Measurements from ENCODE around the gene CELF6.

Gene CELF6

DNA sequence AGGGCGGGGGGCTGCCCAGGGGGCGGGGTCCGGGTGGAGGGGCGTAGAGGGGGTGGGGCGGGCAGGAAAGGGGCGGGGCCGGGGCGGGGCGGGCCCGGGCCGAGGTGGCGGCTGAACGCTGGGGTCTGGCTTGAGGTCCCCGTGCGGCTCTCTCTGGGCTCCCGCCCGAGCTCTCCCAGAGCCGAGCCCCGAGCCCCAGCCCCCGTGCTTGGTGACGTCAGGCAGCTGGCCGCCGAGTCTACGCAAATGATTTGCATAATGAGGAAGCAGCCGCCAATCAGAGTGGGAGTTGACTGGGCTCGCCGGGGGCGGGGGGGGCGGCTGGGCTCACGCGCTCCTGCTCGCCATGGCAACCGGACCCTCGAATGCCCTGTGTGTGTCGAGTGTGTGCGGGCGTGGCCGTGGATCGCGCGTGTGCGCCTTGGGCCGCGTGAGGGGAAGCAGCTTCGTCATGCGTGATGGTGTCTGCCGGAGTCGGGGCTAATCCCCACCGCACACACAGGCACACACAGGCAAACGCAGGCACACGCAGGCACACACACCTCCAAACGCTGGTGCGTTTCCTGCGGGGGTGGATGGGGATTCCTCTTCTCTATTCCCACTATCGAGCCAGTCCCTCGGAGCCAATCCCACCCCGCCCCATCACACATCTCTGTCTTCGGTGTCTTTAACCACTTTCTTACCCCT lies at the start of gene CELF6:
Gene CELF6, minus strand, starts transcription at position 173 of the 687 bp plus-strand sequence. CDS start 283 bp downstream, outside the sequence.
- peak; percentile 56 for DNase-seq

DNA sequence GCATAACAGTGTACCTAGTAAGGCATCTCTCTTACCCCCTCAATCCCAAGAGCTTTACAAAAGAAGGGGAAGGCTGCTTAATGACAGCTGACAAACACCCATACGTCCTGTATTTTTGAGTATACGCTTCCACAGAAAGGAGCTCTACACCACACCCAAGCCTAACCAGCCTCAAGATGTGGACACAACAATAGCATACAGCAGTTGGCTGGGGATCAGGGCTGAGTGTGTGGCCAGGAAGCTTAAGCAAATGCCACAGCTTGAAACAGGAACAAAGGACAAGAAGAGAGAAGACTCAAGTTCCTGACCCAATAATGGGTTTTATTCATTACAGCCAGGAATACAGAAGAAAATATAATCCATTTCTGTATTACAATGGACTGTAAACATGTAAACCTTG lies 48.9 kb upstream of the CELF6 start:
- DNase-seq = no peak

DNA sequence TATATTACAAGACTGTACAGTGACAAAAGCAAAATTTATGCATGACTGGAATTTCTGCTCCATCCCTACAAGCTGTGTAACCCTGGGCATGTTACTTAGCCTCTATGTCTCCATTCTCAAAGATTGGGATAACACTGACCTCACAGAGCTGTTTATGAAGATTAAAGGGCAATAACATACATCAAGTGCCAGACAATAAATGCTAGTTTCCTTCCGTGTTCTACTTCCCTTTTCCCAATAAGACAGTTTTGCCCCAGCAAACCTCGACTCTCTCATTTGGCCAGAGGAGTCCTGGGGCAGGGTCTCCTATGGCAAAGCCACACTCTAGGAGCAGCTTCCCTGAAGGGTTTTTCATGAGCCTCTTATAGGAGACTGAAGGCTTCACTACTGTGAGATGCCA lies 48.4 kb upstream of the CELF6 start:
- no peak for DNase-seq

DNA sequence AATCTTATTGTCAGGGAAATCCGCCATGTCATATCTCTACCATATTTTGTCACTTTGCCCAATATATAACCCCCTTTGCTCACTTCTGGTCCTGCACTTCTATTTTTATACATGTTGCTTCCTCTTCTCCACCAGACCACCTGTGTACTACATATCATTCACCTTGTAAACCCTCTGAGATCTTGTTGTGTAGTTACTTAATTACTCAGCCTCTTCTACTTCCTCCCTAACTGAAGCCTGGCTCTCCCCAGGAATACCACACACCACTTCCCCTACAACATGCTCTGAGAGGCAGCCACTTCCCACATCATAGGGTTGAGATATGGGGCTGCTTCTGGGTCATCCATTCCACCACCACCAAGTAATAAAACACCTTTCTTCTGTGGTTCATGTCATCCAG lies 45.9 kb upstream of the CELF6 start:
- DNase-seq = peak; percentile 77

DNA sequence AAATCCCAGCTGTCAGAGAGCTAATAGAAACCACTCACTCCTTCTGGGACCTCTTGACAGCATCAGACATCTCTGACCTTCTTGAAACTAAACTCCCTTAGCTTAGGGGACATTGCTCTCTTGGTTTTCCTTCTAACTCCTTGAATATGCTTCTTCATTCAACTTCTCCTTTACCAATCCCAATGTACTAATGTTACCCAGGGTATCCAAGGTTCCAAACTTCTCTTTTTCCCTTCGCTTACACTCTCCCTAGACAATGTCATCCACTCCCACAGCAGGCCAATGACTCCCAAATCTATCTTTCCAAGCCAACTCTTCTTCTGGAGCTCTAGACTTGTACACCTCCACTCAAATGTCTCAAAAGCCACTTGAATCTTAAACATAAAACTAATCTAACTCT lies 41.2 kb upstream of the CELF6 start:
- no peak for DNase-seq

DNA sequence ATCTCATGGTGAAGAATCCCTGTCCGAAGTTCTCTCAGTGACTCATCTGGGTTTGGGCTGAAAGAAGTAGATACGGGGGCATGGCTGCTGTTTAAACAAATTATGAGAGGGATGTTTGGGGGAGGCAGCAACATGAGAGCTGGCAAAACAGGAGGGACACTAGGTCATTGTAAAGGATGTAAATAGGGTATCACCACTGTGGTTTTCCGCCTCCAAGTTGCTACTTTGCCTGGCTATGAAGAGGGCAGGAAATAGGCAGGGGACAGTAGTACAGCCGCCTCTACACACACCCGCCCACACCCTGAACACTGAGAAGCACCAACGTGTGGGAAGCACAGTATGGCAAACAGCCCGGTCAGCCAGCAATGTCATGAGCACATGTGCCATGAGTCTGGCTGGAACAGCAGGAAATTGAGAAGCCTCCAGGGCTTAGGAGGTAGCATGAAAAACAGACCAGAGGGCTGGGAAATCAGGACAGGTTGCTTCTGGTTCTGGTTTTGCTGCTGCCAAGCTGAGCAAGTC lies 38.8 kb upstream of the CELF6 start:
- no peak for DNase-seq

DNA sequence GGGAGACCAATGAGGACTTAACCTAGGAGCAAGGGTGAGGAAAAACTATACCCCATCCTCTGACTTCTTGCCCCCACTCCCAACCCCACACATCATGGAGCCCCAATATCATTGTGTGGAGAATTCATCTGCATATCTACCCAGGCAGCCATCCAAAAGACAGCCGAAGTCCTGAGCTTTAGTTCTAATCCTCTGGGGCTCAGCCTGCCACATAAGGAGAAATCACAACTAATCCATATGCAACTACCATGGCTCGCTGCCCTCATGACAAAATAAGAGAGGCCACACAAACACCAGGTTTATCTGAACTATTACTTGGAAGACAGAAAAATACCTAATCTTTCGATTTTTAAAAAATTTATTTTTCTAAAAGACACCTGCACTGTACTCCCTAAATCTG lies 38.2 kb upstream of the CELF6 start:
- DNase-seq = no peak

DNA sequence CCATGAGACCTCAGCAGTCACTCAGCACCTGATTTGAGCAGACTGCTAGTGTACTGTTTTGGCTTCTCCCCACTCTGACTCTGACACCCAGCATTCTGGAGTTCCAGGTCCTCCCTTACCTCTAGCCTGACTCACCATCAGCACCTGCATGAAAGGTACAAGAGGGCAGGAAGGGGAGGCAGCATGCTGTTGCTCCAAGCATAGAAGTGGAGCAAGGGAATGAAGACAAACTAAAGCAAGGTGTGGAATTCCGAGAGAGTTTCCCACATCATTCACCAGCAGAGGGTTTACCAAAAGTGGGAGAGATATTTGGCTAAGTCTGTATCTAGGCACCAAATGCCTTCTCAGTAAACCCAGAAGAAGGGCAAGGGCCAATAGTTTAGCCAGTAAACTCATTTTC lies 34.5 kb upstream of the CELF6 start:
- no peak for DNase-seq

DNA sequence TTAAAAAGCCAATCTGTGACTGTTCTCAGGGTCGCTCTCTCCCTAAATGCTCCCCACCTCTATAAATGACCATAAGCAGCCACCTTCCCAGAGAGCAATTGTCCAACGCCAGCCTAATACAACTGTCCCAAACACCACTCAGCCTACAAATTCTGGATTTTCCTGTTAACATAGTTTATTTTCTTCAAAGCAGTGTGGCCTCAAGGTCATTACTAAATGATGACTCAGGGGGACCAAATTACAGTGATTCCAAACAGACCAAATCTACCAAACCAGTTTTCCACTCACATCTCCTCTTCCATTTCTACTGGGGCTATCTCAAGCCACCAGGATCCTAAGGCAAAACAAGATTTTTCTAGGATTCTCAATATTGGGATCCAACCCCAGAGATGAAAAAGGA lies 33.3 kb upstream of the CELF6 start:
- no peak for DNase-seq

DNA sequence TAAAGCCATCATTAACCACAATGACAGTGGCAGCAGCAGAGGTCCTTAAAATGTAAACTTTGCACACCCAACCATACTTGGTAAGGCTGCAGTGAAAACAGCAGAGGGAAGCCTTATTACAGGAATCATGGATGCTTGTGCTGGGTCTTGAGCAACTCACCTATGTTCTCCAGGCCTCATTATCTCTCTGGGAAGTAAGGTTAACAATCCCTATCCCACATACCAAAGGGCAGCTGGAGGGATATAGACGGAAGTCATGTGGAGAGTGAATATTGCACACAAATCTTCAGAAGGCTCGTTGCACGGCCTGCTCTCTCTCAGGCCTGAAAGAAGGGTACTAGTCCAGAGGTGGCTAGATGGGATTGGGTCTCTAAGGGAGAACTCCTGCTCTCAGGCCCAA lies 25.8 kb upstream of the CELF6 start:
- no peak for DNase-seq

DNA sequence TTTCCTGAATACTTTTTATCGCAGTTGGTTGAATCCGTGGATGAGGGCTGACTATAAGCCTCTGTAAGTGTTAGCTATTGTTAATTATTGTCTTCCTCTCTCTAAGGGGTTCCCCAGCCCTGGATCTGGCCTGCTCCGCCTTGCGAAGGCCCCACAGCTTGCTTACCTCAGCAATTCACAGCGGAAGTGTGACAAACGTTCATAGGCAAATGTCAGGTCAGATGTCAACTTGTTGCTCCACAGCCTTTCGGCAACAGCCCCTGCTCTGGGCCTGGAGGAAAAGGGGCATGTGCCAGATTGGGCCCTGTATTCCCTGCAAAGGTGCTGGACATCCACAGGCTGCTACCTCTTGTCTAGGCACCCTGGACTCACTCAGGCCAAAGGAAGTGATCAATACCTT lies 25.3 kb upstream of the CELF6 start:
- no peak for DNase-seq

DNA sequence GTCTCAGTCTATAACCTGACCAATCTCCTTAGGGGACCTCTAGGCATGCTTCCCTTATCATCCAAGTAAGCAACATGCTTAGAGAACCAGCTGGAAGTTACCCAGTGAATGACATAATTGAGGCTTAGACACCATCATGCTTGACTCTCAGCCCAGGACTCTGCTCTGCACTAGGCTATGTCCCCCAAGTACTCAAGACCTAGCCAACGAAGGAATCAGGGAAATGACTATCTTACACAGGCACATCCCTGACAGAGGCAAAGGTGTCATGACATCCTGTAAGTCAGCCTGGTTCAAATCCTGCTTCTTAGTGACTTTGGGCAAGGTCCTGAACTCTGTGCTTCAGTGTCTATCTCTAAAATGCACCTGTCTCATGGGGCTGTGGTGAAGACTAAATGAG lies 24.6 kb upstream of the CELF6 start:
- DNase-seq = no peak

DNA sequence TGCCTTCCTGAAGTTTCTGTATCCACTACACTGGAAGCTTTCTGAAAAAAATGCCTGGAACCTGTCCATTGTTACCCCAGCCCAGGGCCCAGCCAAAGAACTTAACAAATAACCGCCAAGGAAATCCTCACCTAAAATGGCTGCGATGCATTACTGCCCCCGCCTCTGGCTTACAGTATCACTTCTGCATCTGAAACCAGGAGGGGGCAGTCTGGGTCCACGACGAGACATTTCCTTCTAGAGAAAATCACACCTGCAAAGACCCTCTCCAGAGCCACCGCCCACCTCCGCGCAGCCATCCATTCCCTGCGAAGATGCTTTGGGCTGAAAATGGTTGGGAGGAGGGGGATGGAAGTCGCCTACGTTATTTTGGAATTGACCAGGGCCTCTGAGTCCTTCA lies 22.4 kb upstream of the CELF6 start:
- DNase-seq = peak; percentile 22

DNA sequence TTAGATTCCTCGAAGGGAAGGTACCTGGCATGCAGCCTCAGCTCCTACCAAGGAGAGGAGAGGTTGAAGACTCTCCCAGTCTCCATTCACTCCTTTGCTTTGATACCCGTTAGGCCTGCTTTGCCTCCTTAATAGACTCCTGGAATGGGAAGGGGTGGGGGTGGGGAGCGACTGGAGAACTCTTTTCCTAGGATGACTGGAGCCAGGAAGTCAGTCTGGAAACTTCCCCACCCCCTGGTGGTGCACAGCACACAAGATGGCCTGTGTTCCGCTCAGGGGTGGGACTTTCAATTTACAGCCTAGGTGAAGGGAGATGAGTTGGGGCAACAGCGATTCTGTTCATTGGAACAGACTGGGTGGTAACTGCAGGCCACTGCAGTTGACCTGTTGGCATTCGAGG lies 21.4 kb upstream of the CELF6 start:
- DNase-seq = no peak

DNA sequence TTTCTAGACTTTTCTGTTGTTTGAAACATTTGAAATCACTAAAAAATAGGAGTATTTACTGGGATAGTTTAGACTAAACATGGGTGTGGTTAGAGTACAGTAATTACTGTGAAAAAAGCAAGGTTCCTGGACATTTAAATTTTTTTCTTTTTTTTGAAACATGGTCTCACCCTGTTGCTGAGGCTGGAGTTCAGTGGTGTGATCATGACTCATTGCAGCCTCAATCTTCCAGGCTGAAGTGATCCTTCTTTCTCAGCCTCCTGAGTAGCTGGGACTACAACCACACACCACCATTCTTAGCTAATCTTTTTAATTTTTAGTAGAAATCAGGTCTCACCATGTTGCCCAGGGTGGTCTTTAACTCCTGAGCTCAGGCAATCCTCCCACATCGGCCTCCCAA lies 20.4 kb upstream of the CELF6 start:
- no peak for DNase-seq

DNA sequence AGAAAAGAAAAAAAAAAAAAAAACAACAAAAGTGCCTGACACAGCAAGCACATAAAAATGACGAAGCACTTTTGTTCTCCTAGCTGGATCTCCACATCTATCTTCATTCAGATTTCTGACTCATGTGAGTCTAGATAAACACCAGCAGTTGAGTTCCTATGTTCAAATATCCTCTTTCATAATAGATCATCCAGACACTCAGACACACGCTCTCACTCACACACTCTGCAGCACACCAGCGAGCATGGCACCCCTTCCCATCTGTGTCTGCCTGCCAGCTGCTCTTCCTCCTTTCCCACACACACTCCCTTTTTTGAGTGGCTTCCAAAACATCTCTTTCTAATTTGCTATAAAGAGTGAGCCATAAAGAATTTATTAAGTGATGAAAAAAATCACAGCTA lies 19.8 kb upstream of the CELF6 start:
- DNase-seq = no peak

DNA sequence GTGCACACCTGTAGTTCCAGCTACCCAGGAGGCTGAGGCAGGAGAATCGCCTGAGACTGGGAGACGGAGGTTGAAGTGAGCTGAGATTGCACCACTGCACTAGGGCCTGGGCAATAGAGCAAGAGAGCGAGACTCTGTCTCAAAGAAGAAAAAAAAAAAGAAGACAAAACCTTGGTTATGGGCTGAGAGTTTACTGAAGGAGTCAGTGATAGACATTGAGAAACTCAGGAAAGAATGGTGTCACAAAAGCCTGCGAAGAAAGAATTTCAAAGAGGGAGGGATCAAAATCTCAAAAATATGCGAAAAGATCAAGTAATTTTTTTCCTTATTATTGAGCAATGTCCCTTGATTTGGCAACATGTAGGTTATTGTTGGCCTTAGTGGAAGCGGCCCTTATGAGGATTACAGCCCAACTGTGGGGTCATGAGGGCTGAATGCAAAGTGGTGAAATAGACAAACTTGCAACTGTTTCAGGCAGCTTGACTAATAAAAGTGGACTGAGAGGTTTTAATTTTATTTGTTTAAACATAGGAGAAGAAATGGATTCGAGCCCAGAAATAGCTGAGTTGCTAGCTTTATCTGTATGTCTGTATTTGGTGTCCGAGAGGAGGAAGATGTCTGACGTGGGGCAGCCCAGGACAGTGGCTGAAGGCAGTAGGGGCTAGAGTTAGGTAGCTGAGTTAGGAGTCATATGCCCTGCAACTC lies 18.8 kb upstream of the CELF6 start:
- DNase-seq = no peak

DNA sequence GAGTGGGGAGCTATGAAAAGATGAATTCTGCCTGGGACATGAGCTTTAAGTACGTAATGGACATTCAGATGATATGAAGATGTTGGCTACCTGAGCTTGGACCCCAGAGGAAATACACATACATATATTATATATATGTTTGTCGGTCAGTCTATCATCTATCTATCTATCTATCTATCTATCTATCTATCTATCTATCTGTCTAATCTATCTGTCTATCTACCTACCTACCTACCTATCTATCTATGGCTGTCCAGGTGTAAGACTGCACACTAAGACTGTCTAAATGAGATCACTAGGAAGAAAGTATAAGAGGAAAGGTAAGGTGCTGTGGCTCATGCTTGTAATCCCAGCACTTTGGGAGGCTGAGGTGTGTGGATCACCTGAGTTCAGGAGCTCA lies 18.2 kb upstream of the CELF6 start:
- DNase-seq = no peak

DNA sequence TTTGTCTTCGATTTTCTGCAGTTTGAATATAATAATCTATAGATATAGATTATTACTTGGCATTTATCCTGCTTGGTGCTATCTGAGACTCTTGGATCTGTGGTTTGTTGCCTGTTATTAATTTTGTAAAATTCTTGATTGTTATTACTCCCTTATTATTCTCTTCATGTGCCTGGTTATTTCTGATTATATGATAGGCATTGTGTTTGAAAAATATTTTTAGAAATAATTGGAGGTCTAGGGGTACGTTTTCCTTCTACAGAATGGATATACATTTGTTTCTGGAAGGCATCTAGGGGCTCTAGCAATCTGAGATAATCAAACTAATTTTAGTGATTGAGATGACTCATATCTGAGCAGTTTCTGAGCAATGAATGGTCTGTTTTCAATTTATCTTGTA lies 14.9 kb upstream of the CELF6 start:
- DNase-seq = no peak

DNA sequence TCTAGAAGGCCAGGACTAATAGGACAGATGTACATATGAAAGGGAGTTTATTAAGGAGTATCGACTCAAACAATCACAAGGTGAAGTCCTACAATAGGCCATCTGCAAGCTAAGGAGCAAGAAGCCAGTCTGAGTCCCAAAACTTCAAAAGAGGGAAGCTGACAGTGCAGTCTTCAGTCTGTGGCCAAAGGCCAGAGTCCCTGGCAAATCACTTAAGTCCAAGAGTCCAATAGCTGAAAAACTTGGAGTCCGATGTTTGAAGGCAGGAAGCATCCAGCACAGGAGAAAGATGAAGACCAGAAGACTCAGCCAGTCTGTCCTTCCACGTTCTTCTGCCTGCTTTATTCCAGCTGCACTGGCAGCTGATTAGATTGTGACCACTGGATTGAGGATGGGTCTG lies 11.1 kb upstream of the CELF6 start:
- DNase-seq = no peak

DNA sequence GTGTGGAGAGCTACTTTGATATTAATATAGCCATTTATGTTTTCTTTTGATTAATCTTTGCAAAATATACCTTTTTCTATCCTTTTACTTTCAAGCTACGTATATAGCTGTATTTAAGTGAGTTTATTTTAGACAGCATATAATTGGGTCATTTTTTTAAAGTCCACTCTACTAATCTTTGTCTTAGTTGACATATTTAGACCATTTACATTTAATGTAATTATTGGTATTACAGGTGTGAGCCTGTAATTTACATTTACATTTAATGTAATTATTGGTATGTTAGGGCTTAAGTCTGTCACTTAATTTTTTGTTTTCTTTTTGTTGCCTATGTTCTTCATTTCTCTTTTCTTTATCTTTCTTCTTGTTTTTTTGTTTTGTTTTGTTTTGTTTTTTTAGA lies 3.8 kb upstream of the CELF6 start:
- DNase-seq = no peak

DNA sequence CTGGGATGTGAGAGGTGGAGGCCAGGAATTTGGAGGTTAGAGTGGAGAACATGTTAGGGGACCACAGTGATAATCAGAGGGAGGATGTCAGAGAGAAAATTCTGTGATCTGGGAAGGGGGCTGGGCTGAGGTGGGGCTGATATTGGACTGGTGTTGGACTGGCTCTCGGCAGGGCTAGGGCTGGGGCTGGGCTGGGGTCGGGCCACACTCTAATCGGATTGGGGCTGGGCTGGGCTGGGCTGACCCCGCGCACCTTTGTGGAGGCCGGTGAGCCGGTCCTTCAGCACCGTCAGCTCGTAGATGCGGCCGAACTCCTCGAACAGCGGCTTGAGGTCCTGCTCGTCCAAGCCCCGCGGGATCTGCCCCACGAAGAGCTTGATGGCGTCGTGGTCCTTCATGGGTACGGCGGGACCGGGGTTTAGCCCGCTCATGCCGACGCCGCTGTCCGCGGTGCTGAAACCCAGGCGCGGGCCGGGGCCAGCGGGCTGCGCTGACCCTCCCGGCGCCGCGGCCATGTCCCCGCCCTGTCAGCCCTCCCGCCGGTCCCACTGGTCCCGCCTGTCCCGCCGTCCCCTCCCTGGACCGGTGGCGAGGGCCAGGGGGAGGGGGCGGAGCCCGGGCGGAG lies 485 bp downstream of the CELF6 start:
- peak; percentile 30 for DNase-seq

DNA sequence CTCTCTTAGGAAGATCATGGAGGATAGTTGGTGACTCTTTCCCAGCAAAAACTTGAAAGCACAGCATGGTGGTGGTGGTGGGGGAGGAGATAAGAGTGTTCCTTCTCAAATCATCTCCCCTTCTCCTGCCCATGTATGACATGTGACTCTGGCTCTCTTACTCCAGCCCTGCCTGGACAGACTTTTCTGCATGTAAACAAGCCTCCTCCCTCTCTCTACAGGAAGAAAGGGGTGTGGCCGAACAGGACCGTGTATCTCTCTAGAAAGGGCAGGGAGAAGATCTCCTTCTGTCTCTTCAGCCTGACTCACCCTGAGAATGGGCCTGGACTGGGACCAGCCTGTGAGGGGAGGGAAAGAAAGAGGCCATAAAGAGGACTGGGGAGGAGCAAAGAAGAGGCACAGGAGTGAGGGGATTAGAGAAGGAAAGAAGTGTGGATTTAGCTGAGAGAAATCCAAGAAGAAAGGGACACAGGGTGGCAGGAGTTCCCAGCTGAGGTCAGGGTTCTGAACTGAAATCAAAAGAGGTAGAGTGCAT lies 1.5 kb downstream of the CELF6 start:
- no peak for DNase-seq

Data from activated CD4-positive, alpha-beta T cell treated with anti-CD3 and anti-CD28 coated beads, Interleukin-10, Interleukin-2, amounts not matched to agents 100 ng/mL and 50 ng/mL, durations not matched to agents 16 hours and 8 hours (primary cell).